K562 (cell line): ENCODE data around the gene INHA. TPM values are rescaled to one million over a fixed set of nuclear protein-coding genes. Genes with fewer than 3 reads are reported as not detected.

Experiments used
- ATAC-seq: fragments of 200-7000 bp; cut with Tn5 transposase; 3 replicates; pipeline ENCODE4 v1.9.1; 2020; ENCODE audit warnings: moderate library complexity
- BruUV-seq: library from RNA; stranded (reverse); fragments of 400-500 nt; replicated peaks from 2 replicates; lab custom pipeline; 2021; lab: Mats Ljungman, UMichigan
- CTCF ChIA-PET: fragments of 300-600 bp; formaldehyde crosslinking; extraction: SDS; loops from one replicate; lab custom pipeline; 2021; ENCODE audit warnings: low intra/inter-chr PET ratio; lab: Yijun Ruan, JAX
- POLR2A ChIA-PET: fragments of 300-600, 350-650 bp; sonication (Branson Sonifier 250); formaldehyde crosslinking; extraction: SDS; loops from one replicate; lab custom pipeline; 2021; ENCODE audit warnings: antibody characterized with exemption, inconsistent platforms; lab: Yijun Ruan, JAX
- DNase-seq, 4 experiments: peaks; one replicate each; pipeline versions ENCODE4 v3.0.0 to v3.0.0-alpha.2; 2011 to 2018; ENCODE audit warnings: low spot score in 3 of 4, mixed read lengths in 3 of 4; ENCODE audit errors: extremely low read depth in 1 of 4
- FAIRE-seq: peaks from 2 replicates; lab custom pipeline; 2011; peaks lifted over from hg19 to GRCh38; lab: Jason Lieb, UNC
- H2AFZ ChIP-seq: 2 replicates; pipeline ENCODE4 v1.6.0; 2011; ENCODE audit warnings: low read depth, low read length, control low read depth, inconsistent platforms
- H3K27ac ChIP-seq: fragments of 200-600 bp; 3 replicates; pipeline ENCODE4 v1.8.0; 2011; ENCODE audit warnings: low read depth, mild to moderate bottlenecking, control low read depth, inconsistent platforms, low read length, moderate library complexity, mixed read lengths; ENCODE audit errors: extremely low read depth
- H3K27me3 ChIP-seq, 2 experiments: fragments of 300-600 bp in 1 of 2; 2 replicates in 1 of 2; 3 replicates in 1 of 2; pipeline versions ENCODE4 v1.6.0 to v1.8.0; 2011; ENCODE audit warnings: inconsistent platforms in 2 of 2, low read length in 2 of 2, mild to moderate bottlenecking in 1 of 2, mixed read lengths in 1 of 2, moderate library complexity in 1 of 2; ENCODE audit not compliant: control insufficient read depth in 2 of 2, insufficient read depth in 2 of 2
- H3K36me3 ChIP-seq: fragments of 300-600 bp; 3 replicates; pipeline ENCODE4 v1.8.0; 2011; ENCODE audit warnings: mild to moderate bottlenecking, low read length, inconsistent platforms; ENCODE audit not compliant: control insufficient read depth, insufficient read depth
- H3K4me1 ChIP-seq, 2 experiments: fragments of 200-600 bp in 1 of 2; replicated peaks in 1 of 2; 2 replicates in 1 of 2; 3 replicates in 1 of 2; pipeline versions ENCODE4 v1.5.1 to v1.8.0; 2011; ENCODE audit warnings: inconsistent platforms in 2 of 2, low read length in 2 of 2, mild to moderate bottlenecking in 1 of 2, mixed read lengths in 1 of 2, moderate library complexity in 1 of 2; ENCODE audit not compliant: control insufficient read depth in 2 of 2, insufficient read depth in 2 of 2
- H3K4me2 ChIP-seq: 2 replicates; pipeline ENCODE4 v1.6.1; 2011; ENCODE audit warnings: low read length, control low read depth, inconsistent platforms, mixed read lengths; ENCODE audit not compliant: insufficient read depth
- H3K4me3 ChIP-seq: fragments of 200-600 bp; sonication (generic), shearing (Covaris generic); 2 replicates; pipeline ENCODE4 v1.5.1; 2016; ENCODE audit warnings: control low read depth, inconsistent platforms
- H3K79me2 ChIP-seq: fragments of 200-600 bp; 3 replicates; pipeline ENCODE4 v1.8.0; 2011; ENCODE audit warnings: low read length, inconsistent platforms; ENCODE audit not compliant: control insufficient read depth, insufficient read depth
- H3K9ac ChIP-seq, 2 experiments: 2 replicates each; pipeline versions ENCODE4 v1.6.0 to v1.6.1; 2011; ENCODE audit warnings: low read depth in 2 of 2, low read length in 2 of 2, control low read depth in 1 of 2, inconsistent platforms in 1 of 2, mild to moderate bottlenecking in 1 of 2, mixed read lengths in 1 of 2; ENCODE audit not compliant: insufficient read depth in 1 of 2
- H3K9me1 ChIP-seq: one replicate; pipeline ENCODE4 v1.6.0; 2011; ENCODE audit warnings: inconsistent platforms, mild to moderate bottlenecking, low read length, moderate library complexity; ENCODE audit not compliant: control insufficient read depth, insufficient read depth
- H3K9me3 ChIP-seq: replicated peaks from 2 replicates; pipeline ENCODE4 v1.5.1; 2011; ENCODE audit warnings: low read depth, low read length, inconsistent platforms; ENCODE audit not compliant: control insufficient read depth, insufficient read depth
- H4K20me1 ChIP-seq: replicated peaks from 2 replicates; pipeline ENCODE4 v1.6.1; 2011; ENCODE audit warnings: low read length, inconsistent platforms, mixed read lengths; ENCODE audit not compliant: control insufficient read depth, insufficient read depth
- CAMTA2 ChIP-seq: fragments of 250-450 bp; sonication (Bioruptor Pico); conservative IDR thresholded peaks from 2 replicates; pipeline ENCODE4 v1.5.1; 2022
- FOXK2 ChIP-seq, 2 experiments: fragments of 450-650 bp; IDR thresholded peaks in 1 of 2; conservative IDR thresholded peaks in 1 of 2; 2 replicates each; pipeline ENCODE4 v1.6.1; 2016; ENCODE audit warnings: low read depth in 2 of 2, mild to moderate bottlenecking in 1 of 2
- NONO ChIP-seq, 2 experiments: fragments of 200-400 bp in 1 of 2; fragments of 450-650 bp in 1 of 2; formaldehyde crosslinking in 1 of 2; IDR thresholded peaks; 2 replicates each; pipeline ENCODE4 v1.6.1; 2017; ENCODE audit warnings: low read depth in 2 of 2, mild to moderate bottlenecking in 2 of 2, moderate library complexity in 2 of 2, low read length in 1 of 2
- PBX2 ChIP-seq, 2 experiments: IDR thresholded peaks in 1 of 2; conservative IDR thresholded peaks in 1 of 2; 2 replicates each; pipeline ENCODE4 v1.6.1; 2016; ENCODE audit warnings: low read depth in 2 of 2, mild to moderate bottlenecking in 1 of 2, missing compliant biosample characterization in 1 of 2, missing genetic modification characterization in 1 of 2, moderate library complexity in 1 of 2
- PHTF2 ChIP-seq: fragments of 250-450 bp; sonication (Bioruptor Pico); IDR thresholded peaks from 2 replicates; pipeline ENCODE4 v1.5.0; 2021; ENCODE audit warnings: mild to moderate bottlenecking
- STAG1 ChIP-seq: sonication (generic); formaldehyde crosslinking; IDR thresholded peaks from 2 replicates; pipeline ENCODE4 v1.5.0; 2020; ENCODE audit warnings: missing genetic modification reagents, borderline replicate concordance
- YBX1 ChIP-seq: fragments of 450-650 bp; IDR thresholded peaks from 2 replicates; pipeline ENCODE4 v1.7.1; 2016; ENCODE audit warnings: mild to moderate bottlenecking
- ZNF133 ChIP-seq: fragments of 250-450 bp; sonication (Bioruptor Pico); IDR thresholded peaks from 2 replicates; pipeline ENCODE4 v1.4.0; 2020; ENCODE audit warnings: mild to moderate bottlenecking
- ZNF311 ChIP-seq: fragments of 250-450 bp; sonication (Bioruptor Pico); IDR thresholded peaks from 2 replicates; pipeline ENCODE4 v1.4.0; 2020; ENCODE audit warnings: mild to moderate bottlenecking, moderate library complexity
- ZNF384 ChIP-seq: IDR thresholded peaks from 2 replicates; pipeline ENCODE4 v1.6.1; 2012; ENCODE audit warnings: low read depth, low read length, improper control_type of control experiment
- ZNF586 ChIP-seq: fragments of 450-650 bp; formaldehyde crosslinking; conservative IDR thresholded peaks from 2 replicates; pipeline ENCODE4 v1.4.0; 2020; ENCODE audit warnings: mild to moderate bottlenecking, moderate library complexity
- WGBS: fragments of 100-300 bp; shearing (Covaris generic); methylation state at CpG from one replicate; pipeline ENCODE4 v1.1.6; 2016; ENCODE audit warnings: low coverage, mixed read lengths; ENCODE audit not compliant: insufficient coverage; ENCODE audit errors: missing lambda C conversion rate; 5-methylcytosine and 5-hydroxymethylcytosine counted together
- in situ Hi-C: fragments of 300-500 bp; cut with MboI; formaldehyde crosslinking; loops from 4 replicates; pipeline ENCODE4 v1.15.0; 2018; ENCODE audit warnings: inconsistent platforms, mixed read lengths
- intact Hi-C: fragments of 100-400 bp; cut with micrococcal nuclease; formaldehyde crosslinking; loops from 2 replicates; pipeline ENCODE4 v1.14.2; 2022
- polyA plus RNA-seq, 8 experiments: library from polyadenylated mRNA; depleted of rRNA in 4 of 8; stranded (reverse) in 5 of 8; unstranded in 3 of 8; fragments of >200 nt; fragmentation: Nextera tagmentation in 2 of 8; fragmentation: Illumina TruSeq in 1 of 8; extraction: Ambion mirVana in 2 of 8; extraction: Trizol in 1 of 8; gene quantifications; 2 replicates each; pipeline versions ENCODE4 v1.2.1 to v1.2.3, GENCODE V29; 2011 to 2014; ENCODE audit warnings: inconsistent platforms in 1 of 8, missing spikeins in 1 of 8
- total RNA-seq, 7 experiments: library from RNA; depleted of rRNA in 6 of 7; stranded (reverse); fragments of >200 nt in 6 of 7; fragmentation: Illumina TruSeq in 2 of 7; extraction: Trizol in 2 of 7; gene quantifications; 2 replicates each; pipeline versions ENCODE4 v1.2.1 to v1.2.3, GENCODE V29; 2011 to 2021; ENCODE audit warnings: low replicate concordance in 1 of 7

INHA gene
- total and polyA plus RNA-seq, 9 of the 15 experiments (the other 6 are each of a cell fraction or from before 2014, with no cell fraction given), result 0.07 to 1.9 (median 0.40) TPM

DNA sequence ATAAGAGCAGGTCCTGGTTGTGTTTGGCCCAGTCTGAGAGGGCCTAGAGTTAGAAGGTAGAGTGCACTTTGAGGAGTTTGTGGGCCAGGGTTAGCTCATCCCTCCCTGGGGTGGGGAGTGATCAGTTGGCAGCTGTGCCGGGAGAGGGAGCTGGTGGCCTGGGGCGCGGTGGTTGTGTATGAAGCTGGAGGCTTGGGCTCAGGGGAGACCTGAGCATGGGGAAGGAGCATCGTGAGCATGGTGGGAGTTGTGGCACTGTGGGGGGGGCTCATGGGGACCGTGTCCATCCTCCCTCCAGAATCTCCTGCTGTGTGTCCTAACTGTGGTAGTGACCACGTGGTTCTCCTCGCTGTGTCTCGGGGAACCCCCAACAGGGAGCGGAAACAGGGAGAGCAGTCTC is 39.2 kb downstream of the INHA start:
- no peaks in the 10 kb centered on the region; the same call in 2 of the 3 replicates for H3K36me3 ChIP-seq

More for the DNA sequence above, 39.2 kb downstream of the INHA start:
- POLR2A ChIA-PET, result interaction anchor here (0.9 to 1.6 kb wide), 2 partner anchors 9 to 21 kb away, joined by 4 to 5 read pairs; no protein-coding TSS in a partner anchor
- Histone ChIP-seq H3K9ac (no peak overlapping the region), H4K20me1 (no peaks in the 10 kb centered on the region), H3K79me2 (no peaks in the 10 kb centered on the region), H3K4me1 (peaks cover 0 to 19% of the 10 kb centered on the region in 2 experiments; a peak in 2 of 5 replicates), H3K27ac (no peak overlapping the region), H3K4me3 (no peak overlapping the region), H3K4me2 (no peak overlapping the region), H3K27me3 (no peaks in the 10 kb centered on the region), H2AFZ (no peak overlapping the region), H3K9me1 (no peaks in the 10 kb centered on the region), H3K9me3 (no peaks in the 10 kb centered on the region)
- WGBS, result 72% methylated on average over 8 of the region's 9 CpGs
- BruUV-seq, result no TSS peak
- intact Hi-C loops, result no loop called here
- CTCF ChIA-PET, result no interaction called here
- ATAC-seq, result no peak
- in situ Hi-C loops, result no loop called here
- TF ChIP-seq ZNF311 (no peak), NONO (IDR thresholded peaks at IDR 0.05; ENCODE audit: low read depth in 2 of 2, low read length in 1 of 2) (no peak), ZNF133 (no peak), FOXK2 (conservative IDR thresholded peaks at IDR 0.05 in 1 of 2, IDR thresholded peaks at IDR 0.05 in 1 of 2; ENCODE audit: low read depth in 2 of 2) (no peak), ZNF586 (CRISPR knock-in tag) (no peak), ZNF384 (no peak), STAG1 (CRISPR knock-in tag) (no peak), CAMTA2 (CRISPR knock-in tag) (no peak), PHTF2 (CRISPR knock-in tag) (no peak), PBX2 (CRISPR knock-in tag; IDR thresholded peaks at IDR 0.05; ENCODE audit: low read depth) (no peak), PBX2 (tag; conservative IDR thresholded peaks at IDR 0.05; ENCODE audit: low read depth) (no peak), YBX1 (no peak)
- TF ChIP-seq, all 486 proteins: peak for 0
- no peak for DNase-seq
- FAIRE-seq, result no peak
